ENCODE data around the gene CBLIF.

DNA sequence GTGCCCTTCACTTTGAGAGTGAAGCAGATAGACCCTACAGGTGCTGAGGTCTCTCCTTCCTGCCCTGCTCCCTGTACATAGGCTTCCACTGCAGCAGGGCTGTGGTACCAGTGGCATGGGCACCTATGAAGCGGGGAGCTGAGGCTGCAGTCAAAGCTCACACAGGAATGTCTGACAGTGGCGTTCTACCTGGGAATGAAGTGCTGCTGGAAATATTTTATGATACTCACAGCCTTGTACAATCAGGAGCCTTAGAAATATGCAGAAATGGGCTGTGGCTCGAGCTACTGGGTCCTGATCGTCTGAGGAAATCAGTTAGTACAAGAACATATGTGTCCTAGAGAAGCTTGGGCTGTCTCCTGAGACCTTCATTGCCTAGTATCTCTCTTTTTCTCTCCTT, 59.5 kb downstream of the CBLIF start:
- TF ChIP-seq POLR2A (IDR thresholded peaks at IDR 0.05; ENCODE audit: extremely low read depth, insufficient read length) (no peak), MYC (IDR thresholded peaks at IDR 0.05; ENCODE audit: low read depth, low read length) (no peak)
- TF ChIP-seq, protein P1, sequence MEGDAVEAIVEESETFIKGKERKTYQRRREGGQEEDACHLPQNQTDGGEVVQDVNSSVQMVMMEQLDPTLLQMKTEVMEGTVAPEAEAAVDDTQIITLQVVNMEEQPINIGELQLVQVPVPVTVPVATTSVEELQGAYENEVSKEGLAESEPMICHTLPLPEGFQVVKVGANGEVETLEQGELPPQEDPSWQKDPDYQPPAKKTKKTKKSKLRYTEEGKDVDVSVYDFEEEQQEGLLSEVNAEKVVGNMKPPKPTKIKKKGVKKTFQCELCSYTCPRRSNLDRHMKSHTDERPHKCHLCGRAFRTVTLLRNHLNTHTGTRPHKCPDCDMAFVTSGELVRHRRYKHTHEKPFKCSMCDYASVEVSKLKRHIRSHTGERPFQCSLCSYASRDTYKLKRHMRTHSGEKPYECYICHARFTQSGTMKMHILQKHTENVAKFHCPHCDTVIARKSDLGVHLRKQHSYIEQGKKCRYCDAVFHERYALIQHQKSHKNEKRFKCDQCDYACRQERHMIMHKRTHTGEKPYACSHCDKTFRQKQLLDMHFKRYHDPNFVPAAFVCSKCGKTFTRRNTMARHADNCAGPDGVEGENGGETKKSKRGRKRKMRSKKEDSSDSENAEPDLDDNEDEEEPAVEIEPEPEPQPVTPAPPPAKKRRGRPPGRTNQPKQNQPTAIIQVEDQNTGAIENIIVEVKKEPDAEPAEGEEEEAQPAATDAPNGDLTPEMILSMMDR (IDR thresholded peaks at IDR 0.05; ENCODE audit: low read depth, low read length) = no peak
